HG02870 (cell line): ENCODE results near the gene TIAM1.

Experiments used
- ATAC-seq: cut with Tn5 transposase; IDR thresholded peaks from one replicate; pipeline ENCODE4 v1.9.1; 2021; ENCODE audit warnings: mild to moderate bottlenecking, moderate library complexity; ENCODE audit not compliant: unreplicated experiment

Gene TIAM1

GRCh38 chr21:31103571-31104265, 240.3 kb downstream of the TIAM1 start:
- no peak for ATAC-seq

- ATAC-seq: no peak
Measured at GRCh38 chr21:31103163-31103562, 240.9 kb downstream of the TIAM1 start.

GRCh38 chr21:31099122-31099521, 244.9 kb downstream of the TIAM1 start:
- ATAC-seq: no peak

GRCh38 chr21:31098576-31099005, 245.5 kb downstream of the TIAM1 start:
- ATAC-seq: no peak

GRCh38 chr21:31092832-31093625, 251.0 kb downstream of the TIAM1 start:
- ATAC-seq: no peak

- no peak for ATAC-seq
Measured at GRCh38 chr21:31090376-31090775, 253.7 kb downstream of the TIAM1 start.

- no peak for ATAC-seq
Measured at GRCh38 chr21:31088474-31088751, 255.6 kb downstream of the TIAM1 start.

- no peak for ATAC-seq
Measured at GRCh38 chr21:31087639-31088473, 256.2 kb downstream of the TIAM1 start.

GRCh38 chr21:31084689-31085088, 259.4 kb downstream of the TIAM1 start:
- ATAC-seq: no peak

- ATAC-seq: peak; percentile 87
Measured at GRCh38 chr21:31078796-31079195, 265.3 kb downstream of the TIAM1 start.

GRCh38 chr21:31078216-31078615, 265.8 kb downstream of the TIAM1 start:
- ATAC-seq: no peak

- no peak for ATAC-seq
Measured at GRCh38 chr21:31075848-31076247, 268.2 kb downstream of the TIAM1 start.

- ATAC-seq: no peak
Measured at GRCh38 chr21:31072533-31072932, 271.5 kb downstream of the TIAM1 start.
